8988T (cell line): ENCODE data around the gene CSF2RB.

Experiments used
- DNase-seq: peaks from one replicate; pipeline ENCODE4 v3.0.0; 2011

CSF2RB gene

GRCh38 chr22:36913427-36914389, at the start of gene CSF2RB:
TSS of gene CSF2RB (plus strand) at chr22:36913628. CDS start at chr22:36922208, 8,580 bp downstream.
- DNase-seq, result no peak

- no peak for DNase-seq
Observed at GRCh38 chr22:36863979-36864378, 49.4 kb upstream of the CSF2RB start.

- DNase-seq, result no peak
Observed at GRCh38 chr22:36864454-36865215, 48.8 kb upstream of the CSF2RB start.

GRCh38 chr22:36865346-36865745, 48.1 kb upstream of the CSF2RB start:
- DNase-seq, result no peak

GRCh38 chr22:36867695-36868094, 45.7 kb upstream of the CSF2RB start:
- no peak for DNase-seq

GRCh38 chr22:36868546-36869181, 44.8 kb upstream of the CSF2RB start:
- no peak for DNase-seq

GRCh38 chr22:36870250-36870649, 43.2 kb upstream of the CSF2RB start:
- DNase-seq, result no peak

- DNase-seq, result no peak
Observed at GRCh38 chr22:36871669-36872081, 41.8 kb upstream of the CSF2RB start.

- no peak for DNase-seq
Observed at GRCh38 chr22:36872084-36872483, 41.3 kb upstream of the CSF2RB start.

- DNase-seq, result no peak
Observed at GRCh38 chr22:36872866-36873498, 40.4 kb upstream of the CSF2RB start.

- peak; percentile 53 for DNase-seq
Observed at GRCh38 chr22:36873614-36874308, 39.7 kb upstream of the CSF2RB start.

- no peak for DNase-seq
Observed at GRCh38 chr22:36874309-36874696, 39.1 kb upstream of the CSF2RB start.

- DNase-seq, result no peak
Observed at GRCh38 chr22:36874736-36875135, 38.7 kb upstream of the CSF2RB start.

- DNase-seq, result no peak
Observed at GRCh38 chr22:36875741-36876140, 37.7 kb upstream of the CSF2RB start.

- no peak for DNase-seq
Observed at GRCh38 chr22:36879775-36880174, 33.7 kb upstream of the CSF2RB start.

GRCh38 chr22:36881504-36882245, 31.8 kb upstream of the CSF2RB start:
- no peak for DNase-seq

GRCh38 chr22:36884349-36885158, 28.9 kb upstream of the CSF2RB start:
- DNase-seq, result no peak

- no peak for DNase-seq
Observed at GRCh38 chr22:36885474-36885873, 28.0 kb upstream of the CSF2RB start.

- no peak for DNase-seq
Observed at GRCh38 chr22:36886016-36886415, 27.4 kb upstream of the CSF2RB start.

GRCh38 chr22:36887162-36887561, 26.3 kb upstream of the CSF2RB start:
- no peak for DNase-seq

GRCh38 chr22:36891646-36892045, 21.8 kb upstream of the CSF2RB start:
- no peak for DNase-seq
